ENCODE measurements around the gene MAFF. TPM values are rescaled to one million over a fixed set of nuclear protein-coding genes. Genes with fewer than 3 reads are reported as not detected.

MAFF gene
- total RNA-seq, 2 experiments from 2014 or later: 8.5 to 8.6 TPM

GRCh38 chr22:38257181-38257580, 55.4 kb downstream of the MAFF start:
- H3K36me3 Mint-ChIP-seq: no peaks in the 10 kb centered on the region
- H3K4me3 Mint-ChIP-seq: no peak overlapping the region
- H3K27me3 Mint-ChIP-seq: no peaks in the 10 kb centered on the region
- DNase-seq: no peak
- no peak overlapping the region for H3K27ac Mint-ChIP-seq
- H3K4me1 Mint-ChIP-seq: peaks cover 6% of the 10 kb centered on the region
- H3K9me3 Mint-ChIP-seq: no peaks in the 10 kb centered on the region

- peaks cover 10% of the 10 kb centered on the region for H3K4me1 Mint-ChIP-seq
- no peak for DNase-seq
- no peaks in the 10 kb centered on the region for H3K9me3 Mint-ChIP-seq
- H3K36me3 Mint-ChIP-seq: no peaks in the 10 kb centered on the region
- no peak overlapping the region for H3K4me3 Mint-ChIP-seq
- no peak overlapping the region for H3K27ac Mint-ChIP-seq
- no peaks in the 10 kb centered on the region for H3K27me3 Mint-ChIP-seq
Observed at GRCh38 chr22:38257650-38258250, 56.0 kb downstream of the MAFF start.

DNA sequence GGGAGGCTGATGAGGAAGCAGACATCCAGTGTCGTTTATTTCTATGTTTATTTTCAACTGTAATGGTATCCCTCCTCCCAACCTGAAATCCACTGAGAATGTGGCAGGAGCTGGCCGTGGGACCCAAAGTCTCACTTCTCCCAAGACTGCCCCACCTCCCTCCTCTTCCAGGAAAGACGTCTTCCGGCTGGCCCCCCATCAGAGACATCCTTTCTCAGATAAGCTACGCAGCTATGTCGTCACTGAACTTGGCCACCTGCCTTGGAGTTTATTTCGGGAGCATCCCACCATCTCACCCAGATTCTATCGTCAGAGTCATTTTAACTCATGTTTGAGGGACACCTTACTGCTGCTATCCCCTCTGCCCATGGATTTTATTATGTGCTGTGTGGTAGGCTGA, 57.1 kb downstream of the MAFF start:
- H3K27ac Mint-ChIP-seq: no peak overlapping the region
- no peak for DNase-seq
- peaks cover 1% of the 10 kb centered on the region for H3K36me3 Mint-ChIP-seq
- H3K4me3 Mint-ChIP-seq: no peak overlapping the region
- no peaks in the 10 kb centered on the region for H3K27me3 Mint-ChIP-seq
- H3K9me3 Mint-ChIP-seq: no peaks in the 10 kb centered on the region
- H3K4me1 Mint-ChIP-seq: peaks cover 11% of the 10 kb centered on the region

- H3K9me3 Mint-ChIP-seq: no peaks in the 10 kb centered on the region
- peaks cover 1% of the 10 kb centered on the region for H3K36me3 Mint-ChIP-seq
- H3K4me1 Mint-ChIP-seq: peaks cover 11% of the 10 kb centered on the region
- H3K27ac Mint-ChIP-seq: no peak overlapping the region
- H3K27me3 Mint-ChIP-seq: no peaks in the 10 kb centered on the region
- H3K4me3 Mint-ChIP-seq: no peak overlapping the region
- no peak for DNase-seq
Observed at GRCh38 chr22:38259370-38259769, 57.6 kb downstream of the MAFF start.

DNA sequence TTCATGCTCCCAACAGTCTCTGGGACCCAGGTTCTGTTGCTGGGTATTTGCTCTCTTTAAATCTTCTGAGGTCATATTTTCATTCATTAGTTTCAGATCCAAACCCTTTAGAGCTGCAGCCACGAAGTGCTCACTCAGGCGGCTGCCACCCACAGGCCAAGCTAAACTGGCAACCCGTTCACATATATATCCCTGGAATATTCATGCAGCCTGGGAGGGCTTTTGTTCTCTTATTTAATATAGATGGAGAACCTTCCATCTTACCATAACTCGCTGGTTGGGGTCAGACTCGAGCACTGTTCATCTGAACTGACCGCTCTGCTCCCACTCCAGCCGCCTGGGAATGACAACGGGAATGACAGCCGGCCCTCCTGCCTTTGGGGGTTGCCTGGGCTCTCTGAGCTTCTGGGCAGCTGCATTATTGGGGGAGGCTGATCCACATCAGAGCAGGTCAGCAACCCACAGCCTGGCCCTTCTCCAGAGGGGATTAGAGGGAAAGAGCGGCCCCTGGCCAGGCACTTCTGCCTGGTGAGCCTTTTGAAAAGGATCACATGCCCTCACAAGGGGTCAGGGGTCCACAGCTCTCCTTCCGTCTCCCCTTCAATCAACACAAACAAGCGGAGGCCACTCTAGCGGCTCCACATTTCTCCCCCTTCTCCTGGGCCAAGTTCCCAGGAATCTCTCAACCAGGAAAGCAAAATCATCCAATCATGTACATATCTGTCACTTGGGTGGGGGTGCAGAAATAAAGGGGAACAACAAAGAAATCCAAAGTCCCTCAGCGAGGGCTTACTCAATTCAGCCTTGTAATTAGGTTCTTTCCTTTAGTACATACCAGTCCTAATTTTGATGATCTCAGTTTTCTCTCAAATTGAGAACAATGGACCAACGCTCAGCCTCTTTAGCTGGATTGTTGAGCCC, 59.2 kb downstream of the MAFF start:
- Mint-ChIP-seq H3K36me3 (peaks cover 1% of the 10 kb centered on the region), H3K27me3 (no peaks in the 10 kb centered on the region), H3K9me3 (no peaks in the 10 kb centered on the region), H3K4me1 (peaks cover 14% of the 10 kb centered on the region), H3K4me3 (no peak overlapping the region), H3K27ac (no peak overlapping the region)
- DNase-seq: no peak

- Mint-ChIP-seq H3K4me1 (peaks cover 24% of the 10 kb centered on the region), H3K27me3 (no peaks in the 10 kb centered on the region), H3K9me3 (no peaks in the 10 kb centered on the region), H3K4me3 (no peak overlapping the region), H3K27ac (peak overlapping the region; percentile 11), H3K36me3 (peaks cover 1% of the 10 kb centered on the region)
- DNase-seq: peak; percentile 43
Observed at GRCh38 chr22:38262051-38262795, 60.4 kb downstream of the MAFF start.

GRCh38 chr22:38264322-38264843, 62.6 kb downstream of the MAFF start:
- DNase-seq: no peak
- H3K36me3 Mint-ChIP-seq: peaks cover 3% of the 10 kb centered on the region
- no peaks in the 10 kb centered on the region for H3K9me3 Mint-ChIP-seq
- H3K4me3 Mint-ChIP-seq: no peak overlapping the region
- H3K4me1 Mint-ChIP-seq: peaks cover 36% of the 10 kb centered on the region
- H3K27me3 Mint-ChIP-seq: no peaks in the 10 kb centered on the region
- no peak overlapping the region for H3K27ac Mint-ChIP-seq

Other genes starting within 250 kb of the MAFF start
- under 1 TPM; 0.40 to 0.41 TPM for gene C22orf23, start 248.4 kb upstream of the MAFF start, total RNA-seq
- gene POLR2F, start 248.3 kb upstream of the MAFF start, total RNA-seq: 100 to 1,000 TPM; 131 to 140 TPM
- gene SOX10, start 217.4 kb upstream of the MAFF start, total RNA-seq: not detected
- gene PICK1, start 144.6 kb upstream of the MAFF start, total RNA-seq: 10 to 100 TPM; 19.3 TPM
- not detected for gene SLC16A8, start 117.8 kb upstream of the MAFF start, total RNA-seq
- under 1 TPM; 0.20 to 0.39 TPM for gene BAIAP2L2, start 91.3 kb upstream of the MAFF start, total RNA-seq
- 10 to 100 TPM; 31.5 to 32.2 TPM for gene PLA2G6, start 20.2 kb upstream of the MAFF start, total RNA-seq
- gene TMEM184B, start 71.0 kb downstream of the MAFF start, total RNA-seq: 10 to 100 TPM; 18.2 to 20.0 TPM
- 100 to 1,000 TPM; 111 to 114 TPM for gene CSNK1E, start 115.4 kb downstream of the MAFF start, total RNA-seq